Neural progenitor cell (in vitro differentiated cells): ENCODE measurements around the gene TNN.

Experiments used
- EZH2phosphoT487 ChIP-seq: fragments of 200-600 bp; sonication (generic); IDR thresholded peaks from 2 replicates; pipeline ENCODE4 v1.6.1; 2017; ENCODE audit warnings: antibody characterized with exemption
- TF ChIP-seq, protein P1 (sequence below): fragments of 200-600 bp; sonication (generic); IDR thresholded peaks from 2 replicates; pipeline ENCODE4 v1.5.1; 2017; ENCODE audit warnings: antibody characterized with exemption, mild to moderate bottlenecking

DNA sequence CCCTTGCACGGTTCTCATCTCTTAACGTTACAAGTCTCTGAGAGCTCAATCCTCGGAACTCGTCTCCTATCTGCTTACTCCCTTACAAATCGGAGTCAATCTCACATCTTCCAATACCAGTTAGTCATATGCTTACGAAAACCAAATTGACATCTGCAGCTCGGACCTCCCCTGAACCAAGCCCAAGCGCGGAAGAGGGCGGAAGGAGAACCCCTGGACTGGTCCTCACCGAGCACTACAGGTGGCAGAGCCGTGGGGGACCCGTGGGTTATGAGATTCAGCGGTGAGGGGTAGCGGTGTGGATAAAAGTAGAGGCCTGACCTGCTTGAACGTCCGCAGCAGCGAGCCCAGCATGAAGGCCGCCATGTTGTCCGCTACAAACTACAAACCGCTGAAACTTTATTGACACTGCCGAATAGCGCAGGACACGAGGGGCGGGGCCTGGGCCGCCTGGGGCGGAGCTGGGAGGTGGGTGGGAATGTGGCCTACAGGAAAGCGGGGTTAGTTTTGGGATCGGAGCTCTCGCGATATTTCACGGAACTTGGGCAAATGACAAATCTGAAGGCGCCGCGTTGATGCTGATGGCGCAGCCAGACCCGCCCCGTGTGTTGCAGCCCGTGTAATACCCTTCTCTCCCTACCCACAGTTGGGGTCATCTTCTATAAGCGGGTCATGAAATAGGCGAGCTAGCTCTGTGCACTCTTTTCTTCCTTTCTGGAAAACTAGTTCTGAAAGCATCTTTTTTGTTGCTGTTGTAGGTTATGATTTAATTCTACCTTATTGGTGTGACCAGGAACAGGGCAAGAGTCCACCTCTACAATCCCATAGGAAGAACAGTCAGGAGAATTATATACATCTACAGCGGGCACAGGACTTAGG lies 44.4 kb upstream of the TNN start, which contains the start of gene MRPS14:
- TF ChIP-seq, protein P1, sequence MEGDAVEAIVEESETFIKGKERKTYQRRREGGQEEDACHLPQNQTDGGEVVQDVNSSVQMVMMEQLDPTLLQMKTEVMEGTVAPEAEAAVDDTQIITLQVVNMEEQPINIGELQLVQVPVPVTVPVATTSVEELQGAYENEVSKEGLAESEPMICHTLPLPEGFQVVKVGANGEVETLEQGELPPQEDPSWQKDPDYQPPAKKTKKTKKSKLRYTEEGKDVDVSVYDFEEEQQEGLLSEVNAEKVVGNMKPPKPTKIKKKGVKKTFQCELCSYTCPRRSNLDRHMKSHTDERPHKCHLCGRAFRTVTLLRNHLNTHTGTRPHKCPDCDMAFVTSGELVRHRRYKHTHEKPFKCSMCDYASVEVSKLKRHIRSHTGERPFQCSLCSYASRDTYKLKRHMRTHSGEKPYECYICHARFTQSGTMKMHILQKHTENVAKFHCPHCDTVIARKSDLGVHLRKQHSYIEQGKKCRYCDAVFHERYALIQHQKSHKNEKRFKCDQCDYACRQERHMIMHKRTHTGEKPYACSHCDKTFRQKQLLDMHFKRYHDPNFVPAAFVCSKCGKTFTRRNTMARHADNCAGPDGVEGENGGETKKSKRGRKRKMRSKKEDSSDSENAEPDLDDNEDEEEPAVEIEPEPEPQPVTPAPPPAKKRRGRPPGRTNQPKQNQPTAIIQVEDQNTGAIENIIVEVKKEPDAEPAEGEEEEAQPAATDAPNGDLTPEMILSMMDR: no peak
- no peak for TF ChIP-seq EZH2phosphoT487
